Activated CD4-positive, CD25-positive, alpha-beta regulatory T cell treated with anti-CD3 and anti-CD28 coated beads, Interleukin-2, amount 50 U/mL, for 16 hours (primary cell): ENCODE results near the gene NPAS3.

Source experiments
- DNase-seq: peaks from one replicate; pipeline ENCODE4 v3.0.0-alpha.2; 2020; ENCODE audit warnings: low read depth, low spot score

Gene NPAS3

GRCh38 chr14:33709283-33709682 is 770.6 kb downstream of the NPAS3 start:
- no peak for DNase-seq

GRCh38 chr14:33709711-33710110 is 771.0 kb downstream of the NPAS3 start:
- no peak for DNase-seq

- no peak for DNase-seq
These were observed 771.6 kb downstream of the NPAS3 start for GRCh38 chr14:33710273-33710672.

- DNase-seq: no peak
These were observed 772.5 kb downstream of the NPAS3 start for GRCh38 chr14:33711194-33711593.

- DNase-seq: no peak
These were observed 773.1 kb downstream of the NPAS3 start for GRCh38 chr14:33711811-33712216.

GRCh38 chr14:33714527-33715226 is 776.0 kb downstream of the NPAS3 start:
- no peak for DNase-seq

- DNase-seq: no peak
These were observed 776.5 kb downstream of the NPAS3 start for GRCh38 chr14:33715227-33715528.

GRCh38 chr14:33716921-33717320 is 778.2 kb downstream of the NPAS3 start:
- no peak for DNase-seq

GRCh38 chr14:33717866-33718265 is 779.2 kb downstream of the NPAS3 start:
- no peak for DNase-seq

- no peak for DNase-seq
These were observed 781.7 kb downstream of the NPAS3 start for GRCh38 chr14:33720284-33720787.

- no peak for DNase-seq
These were observed 788.0 kb downstream of the NPAS3 start for GRCh38 chr14:33726685-33727084.

GRCh38 chr14:33727606-33728005 is 788.9 kb downstream of the NPAS3 start:
- DNase-seq: no peak

GRCh38 chr14:33728010-33728498 is 789.4 kb downstream of the NPAS3 start:
- DNase-seq: no peak

GRCh38 chr14:33730156-33730555 is 791.5 kb downstream of the NPAS3 start:
- DNase-seq: no peak

GRCh38 chr14:33732175-33732574 is 793.5 kb downstream of the NPAS3 start:
- no peak for DNase-seq

GRCh38 chr14:33733310-33733709 is 794.6 kb downstream of the NPAS3 start:
- DNase-seq: no peak

GRCh38 chr14:33733721-33734120 is 795.0 kb downstream of the NPAS3 start:
- DNase-seq: no peak

- no peak for DNase-seq
These were observed 795.7 kb downstream of the NPAS3 start for GRCh38 chr14:33734387-33734786.

- no peak for DNase-seq
These were observed 797.7 kb downstream of the NPAS3 start for GRCh38 chr14:33736299-33736825.

- no peak for DNase-seq
These were observed 798.3 kb downstream of the NPAS3 start for GRCh38 chr14:33736979-33737378.

GRCh38 chr14:33737446-33737845 is 798.8 kb downstream of the NPAS3 start:
- DNase-seq: no peak

GRCh38 chr14:33738029-33738428 is 799.4 kb downstream of the NPAS3 start:
- no peak for DNase-seq

GRCh38 chr14:33738491-33738890 is 799.8 kb downstream of the NPAS3 start:
- no peak for DNase-seq

GRCh38 chr14:33740531-33740930 is 801.9 kb downstream of the NPAS3 start:
- no peak for DNase-seq
